GM21576 (cell line): Measurements from ENCODE around the gene CHURC1.

ENCODE experiments used
- ATAC-seq: cut with Tn5 transposase; IDR thresholded peaks from one replicate; pipeline ENCODE4 v1.9.1; 2021; ENCODE audit warnings: mild to moderate bottlenecking, moderate library complexity; ENCODE audit not compliant: unreplicated experiment

The CHURC1 gene

DNA sequence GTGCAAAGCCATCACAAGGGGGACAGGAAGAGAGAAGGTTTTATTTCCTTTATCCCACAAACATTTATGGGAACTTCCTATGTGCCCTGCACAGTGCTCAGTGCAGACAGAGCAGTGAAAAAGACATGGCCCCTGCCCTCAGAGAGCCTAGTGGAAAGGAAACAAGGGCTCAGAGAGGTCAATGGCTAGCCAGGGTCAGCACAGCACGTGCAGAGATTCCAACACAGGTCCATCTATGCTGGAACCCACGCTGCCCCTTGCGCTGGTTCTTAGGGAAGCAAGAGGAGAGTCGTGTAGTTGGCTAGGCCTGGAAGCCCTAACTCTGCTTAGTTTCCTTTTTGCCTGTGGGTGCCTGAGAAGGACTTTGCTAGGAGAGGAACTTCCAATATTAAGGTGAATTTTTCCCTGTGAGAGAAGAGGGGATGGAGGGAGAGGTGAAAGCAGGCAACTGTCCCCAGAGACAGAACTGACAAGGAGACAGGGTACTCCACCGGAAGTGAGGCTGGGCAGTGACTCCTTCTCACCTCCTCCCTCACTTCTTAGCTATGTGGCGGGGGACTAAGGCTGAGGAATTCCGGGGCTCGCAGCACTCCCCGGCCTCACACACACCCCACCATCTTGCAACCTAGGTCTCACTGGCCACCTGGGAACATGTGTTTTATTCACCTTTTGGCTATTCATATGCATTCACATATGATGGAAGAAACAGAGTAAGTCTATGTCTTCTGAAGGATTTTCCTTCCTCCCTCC is 40.4 kb downstream of the CHURC1 start:
- ATAC-seq, result no peak

DNA sequence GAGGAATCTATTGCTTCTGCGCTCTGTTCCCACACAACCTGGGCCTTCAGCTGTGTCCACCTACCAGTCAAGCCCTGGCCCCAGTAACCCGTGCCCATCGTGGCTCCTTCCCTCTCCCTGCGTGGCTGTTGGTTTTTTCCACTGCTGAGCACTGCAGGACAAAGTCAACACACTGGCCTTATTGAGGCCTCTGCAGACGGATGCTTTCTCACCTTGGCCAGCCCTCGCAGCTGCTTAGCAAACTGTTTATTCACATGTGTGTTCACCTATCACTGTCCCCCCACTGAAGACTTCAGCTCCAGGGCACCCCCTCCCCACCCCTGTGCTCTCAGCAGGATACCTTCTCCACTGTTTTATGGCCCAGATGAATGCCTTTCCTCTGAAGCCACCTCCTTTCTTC is 41.0 kb downstream of the CHURC1 start:
- ATAC-seq, result no peak

DNA sequence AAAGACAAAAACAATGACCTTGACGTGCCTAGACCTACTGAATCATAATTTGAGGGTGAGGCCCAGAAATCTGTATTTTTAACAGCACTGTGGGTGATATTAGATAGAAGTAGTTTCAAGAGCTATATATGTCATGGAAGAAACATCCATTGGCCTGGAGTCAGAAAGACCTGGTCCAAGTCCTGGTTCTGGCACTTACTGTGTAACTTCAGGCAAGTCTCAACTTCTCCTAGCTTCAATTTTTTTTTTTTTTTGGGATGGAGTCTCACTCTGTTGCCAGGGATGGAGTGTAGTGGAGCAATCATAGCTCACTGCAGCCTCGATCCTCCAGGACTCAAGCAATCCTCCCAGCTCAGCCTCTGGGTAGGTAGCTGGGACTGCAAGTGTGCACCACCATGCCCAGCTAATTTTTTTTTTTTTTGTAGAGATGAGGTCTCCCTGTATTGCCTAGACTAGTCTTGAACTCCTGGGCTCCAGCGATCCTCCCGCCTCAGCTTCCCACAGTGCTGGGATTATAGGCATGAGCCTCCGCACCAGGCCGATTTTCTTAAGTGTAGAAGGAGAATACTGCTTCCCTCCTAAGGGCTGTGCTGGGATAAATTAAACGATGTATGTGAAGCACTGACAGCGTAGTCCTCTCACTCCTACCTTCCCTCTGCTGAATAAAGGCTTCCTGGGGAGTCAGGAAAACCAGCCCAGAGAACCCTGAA is 42.6 kb downstream of the CHURC1 start:
- no peak for ATAC-seq

DNA sequence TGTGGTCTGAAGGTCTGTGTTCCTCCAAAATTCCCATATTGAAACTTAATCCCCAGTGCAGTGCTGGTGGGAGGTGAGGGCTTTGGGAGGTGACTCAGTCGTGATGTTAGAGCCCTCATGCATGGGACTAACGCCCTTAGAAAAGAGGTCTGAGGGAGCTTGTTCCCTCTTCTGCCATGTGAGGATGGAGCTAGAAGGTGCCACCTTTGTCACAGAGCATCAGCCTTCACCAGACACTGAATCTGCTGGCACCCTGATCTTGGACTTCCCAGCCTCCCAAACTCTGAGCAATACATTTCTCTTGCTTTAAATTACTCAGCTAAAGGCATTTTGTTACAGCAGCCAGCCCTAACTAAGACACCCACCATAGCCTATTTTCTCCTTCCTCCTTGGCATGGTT is 43.9 kb downstream of the CHURC1 start:
- ATAC-seq, result no peak

GRCh38 chr14:64958743-64959142 is 44.5 kb downstream of the CHURC1 start:
- ATAC-seq, result no peak

DNA sequence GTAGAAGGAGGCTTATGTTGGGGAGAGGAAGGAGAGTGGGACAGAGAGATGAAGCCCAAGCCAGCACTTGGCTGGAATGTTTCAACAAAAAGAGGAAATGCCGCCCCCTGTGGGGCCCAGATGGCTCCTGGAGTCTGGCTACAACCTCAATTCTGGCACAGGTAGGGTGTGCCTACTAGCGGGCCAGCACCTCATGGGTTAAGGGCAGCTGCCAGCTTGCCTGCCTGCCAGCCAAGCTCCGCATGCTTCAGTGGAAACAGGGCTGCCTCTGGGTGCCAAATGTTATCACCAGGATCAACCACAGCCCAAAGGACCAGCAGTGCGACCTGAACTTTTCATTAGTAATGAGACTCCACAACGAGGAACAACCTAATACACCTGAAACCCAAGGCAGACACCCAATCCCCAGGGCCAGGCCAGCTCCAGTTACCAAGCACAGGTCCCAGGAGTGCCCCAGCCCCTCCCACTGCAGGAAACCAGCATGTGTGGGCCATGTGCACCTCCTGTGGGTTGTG is 46.6 kb downstream of the CHURC1 start:
- no peak for ATAC-seq

DNA sequence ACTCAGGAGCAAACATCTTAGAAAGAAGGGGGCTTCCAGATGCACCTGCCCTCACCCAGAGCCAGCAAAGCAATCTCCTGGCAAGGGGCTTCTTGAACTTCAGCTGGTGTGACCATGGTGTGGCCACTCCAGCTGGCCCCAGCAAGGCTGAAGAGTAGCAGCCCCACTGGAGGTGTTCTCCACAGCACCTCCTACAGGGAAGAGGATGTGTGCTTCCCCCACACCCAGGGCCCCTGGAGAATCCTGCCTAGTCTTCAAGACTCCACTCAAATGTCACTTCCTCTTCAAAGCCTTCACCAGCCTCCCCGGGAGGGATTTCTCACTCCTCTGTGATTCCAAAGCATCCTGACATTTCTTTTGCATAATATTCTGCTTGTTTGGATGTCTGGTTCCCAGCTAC is 49.4 kb downstream of the CHURC1 start:
- no peak for ATAC-seq

DNA sequence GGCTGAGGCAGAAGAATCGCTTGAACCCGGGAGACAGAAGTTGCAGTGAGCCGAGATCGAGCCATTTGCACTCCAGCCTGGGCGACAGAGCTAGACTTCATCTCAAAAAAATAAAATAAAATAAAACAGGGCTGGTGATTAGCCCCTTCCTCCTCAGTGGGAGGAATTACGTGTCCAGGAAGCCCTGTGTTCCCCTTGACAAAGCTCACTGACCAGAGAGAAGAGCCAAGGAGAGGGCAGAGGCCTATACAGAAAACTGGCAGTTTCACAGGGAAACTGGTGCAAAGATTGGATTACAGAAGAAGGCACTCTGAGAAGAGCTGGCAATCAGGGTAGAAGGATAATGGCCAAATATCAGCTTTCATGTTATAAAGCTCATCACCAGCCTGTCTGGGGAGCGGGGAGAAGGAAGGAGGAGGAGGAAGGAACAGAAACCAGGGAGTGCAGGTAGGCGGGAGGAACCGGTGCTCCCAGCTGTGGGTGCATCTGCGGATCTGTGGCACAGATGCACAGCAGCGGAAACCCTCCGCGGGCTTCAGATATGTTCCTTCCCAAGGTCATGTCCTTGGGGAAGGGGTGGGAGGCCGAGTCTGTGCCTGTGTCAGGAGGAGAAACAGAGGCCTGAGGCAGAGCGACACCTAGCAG is 51.2 kb downstream of the CHURC1 start:
- no peak for ATAC-seq

- ATAC-seq, result no peak
Measured at GRCh38 chr14:64966976-64967375, 52.7 kb downstream of the CHURC1 start.

DNA sequence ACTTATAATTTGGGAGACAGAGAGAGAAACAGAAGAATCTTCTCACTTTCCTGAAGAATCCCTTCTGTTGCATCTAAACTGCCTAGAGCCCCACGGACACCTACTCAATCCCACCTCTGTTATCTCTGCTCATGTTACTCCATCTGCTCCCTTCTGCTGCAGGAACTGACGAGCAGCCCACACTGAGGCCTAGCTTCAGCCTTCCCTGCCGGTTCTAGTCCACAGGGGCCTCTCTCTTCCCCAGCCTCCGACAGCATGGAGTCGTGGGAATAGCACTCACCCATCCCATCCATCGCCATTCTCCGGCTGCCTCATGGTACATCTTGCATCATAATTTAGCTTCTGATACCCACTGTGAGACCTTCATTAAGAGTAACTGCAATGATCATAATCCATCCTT is 53.9 kb downstream of the CHURC1 start:
- ATAC-seq, result no peak

- ATAC-seq, result no peak
Measured at GRCh38 chr14:64968651-64969050, 54.4 kb downstream of the CHURC1 start.

DNA sequence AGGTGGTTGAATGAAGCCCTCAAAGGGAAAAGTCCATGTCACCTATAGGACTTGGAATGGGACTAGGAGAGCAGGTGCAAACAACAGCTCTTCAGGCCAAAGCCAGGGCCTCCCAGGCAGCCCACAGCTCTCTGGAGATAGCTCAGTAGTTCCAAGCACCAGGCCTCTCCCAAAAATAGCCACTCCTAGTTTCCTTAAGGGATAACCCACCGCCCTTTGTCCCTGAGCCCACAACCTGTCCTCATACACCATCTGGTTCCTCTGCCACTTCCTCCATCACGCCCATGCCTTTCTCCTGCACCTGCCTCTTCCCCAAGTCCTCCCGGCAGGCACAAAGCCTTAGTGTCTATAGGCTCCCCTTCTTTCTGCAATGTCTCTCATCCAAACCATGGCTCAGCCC is 55.8 kb downstream of the CHURC1 start:
- no peak for ATAC-seq

DNA sequence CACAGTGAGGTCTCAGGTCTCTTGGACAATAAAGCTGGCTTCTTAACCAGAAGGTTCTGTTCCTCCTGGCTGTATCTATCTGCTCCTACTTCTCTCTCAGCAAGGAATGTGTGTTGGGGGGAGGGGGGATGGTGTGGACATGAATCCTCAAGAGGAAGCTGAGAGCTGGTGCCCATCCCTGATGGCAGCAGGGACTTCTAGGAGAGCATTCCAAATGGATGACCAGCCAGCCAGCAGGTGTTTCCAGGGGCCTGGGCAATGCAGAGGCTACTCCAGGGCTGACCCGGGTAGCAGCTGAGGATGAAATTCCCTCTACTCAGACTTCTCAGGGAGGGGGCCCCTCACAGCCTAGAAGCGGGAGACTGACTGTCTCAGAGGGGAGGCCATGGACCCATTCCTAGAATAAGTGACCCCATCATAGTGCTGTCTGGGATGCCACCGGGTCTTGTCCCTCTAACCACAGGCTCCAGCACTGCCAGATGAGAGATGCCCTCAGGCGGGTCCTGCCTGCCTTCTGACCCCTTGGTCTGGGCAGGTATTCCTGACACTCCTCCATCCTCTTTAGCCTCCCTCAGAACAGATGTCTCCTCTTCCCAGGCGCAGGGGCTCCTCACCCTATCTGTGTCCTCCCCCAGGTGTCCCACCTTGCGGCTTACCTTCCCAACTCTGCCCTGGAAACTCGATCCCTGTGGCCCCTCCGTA is 56.7 kb downstream of the CHURC1 start:
- ATAC-seq, result no peak

- no peak for ATAC-seq
Measured at GRCh38 chr14:64971491-64971942, 57.3 kb downstream of the CHURC1 start.

DNA sequence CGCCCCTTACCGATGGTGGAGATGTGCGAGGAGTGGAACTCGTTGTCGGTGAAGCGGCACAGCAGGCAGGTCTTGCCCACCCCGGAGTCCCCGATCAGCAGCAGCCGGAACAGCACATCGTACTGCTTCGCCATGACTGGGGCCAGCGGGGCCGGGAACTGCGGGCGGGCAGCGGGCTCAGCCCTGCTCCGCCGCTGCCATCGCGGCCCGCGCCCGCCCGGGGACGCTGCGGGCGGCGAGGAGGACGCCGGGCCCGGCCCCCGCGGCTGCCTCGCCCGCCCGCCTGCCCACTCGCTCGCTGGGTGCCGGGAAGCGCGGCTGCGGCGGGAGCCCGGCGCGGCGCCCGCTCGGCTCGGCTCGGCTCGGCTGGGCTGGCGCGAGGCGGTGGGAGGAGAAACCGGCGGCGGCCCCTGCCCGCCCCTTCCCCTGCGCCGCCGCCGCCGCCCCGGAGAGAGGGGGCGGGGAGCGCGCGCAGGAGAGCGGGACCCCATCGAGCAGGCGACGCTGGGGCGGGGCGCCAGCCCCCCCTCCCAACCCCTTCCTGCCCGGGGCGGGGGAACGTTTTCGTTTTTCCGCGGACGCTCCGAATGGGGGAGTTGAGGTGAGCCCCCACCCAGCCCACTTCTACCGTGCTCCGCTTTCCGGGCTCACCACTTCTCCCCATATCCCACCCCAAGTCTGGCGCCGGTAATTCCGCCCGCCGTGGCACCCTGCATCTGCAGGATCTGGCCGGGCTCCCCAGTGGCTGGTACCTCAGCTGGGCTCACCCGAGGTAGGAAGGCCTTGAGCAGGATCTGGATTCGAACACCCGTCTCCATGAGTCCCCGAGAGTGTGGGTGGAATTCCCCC is 57.9 kb downstream of the CHURC1 start, which contains the start of gene RAB15:
RAB15 (minus strand) TSS at position 394 of the 849 bp plus-strand sequence; CDS start at position 134, 260 bp downstream.
- no peak for ATAC-seq

DNA sequence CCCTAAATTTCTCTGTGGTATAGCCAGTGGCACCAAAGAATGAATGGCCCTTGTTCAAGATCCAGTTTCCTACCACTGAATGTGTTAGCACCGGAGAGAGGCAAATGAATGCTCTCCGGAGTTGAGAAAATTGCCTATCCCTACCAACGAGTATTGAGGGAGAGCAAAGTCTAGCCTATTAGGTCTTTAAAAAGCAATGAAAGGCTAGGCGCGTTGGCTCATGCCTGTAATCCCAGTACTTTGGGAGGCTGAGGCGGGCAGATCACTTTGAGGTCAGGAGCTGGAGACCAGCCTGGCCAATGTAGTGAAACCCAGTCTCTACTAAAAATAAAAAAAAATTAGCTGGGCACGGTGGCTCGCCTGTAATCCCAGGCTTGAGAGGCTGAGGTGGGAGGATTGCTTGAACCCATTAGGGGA is 58.8 kb downstream of the CHURC1 start:
- no peak for ATAC-seq

GRCh38 chr14:64973826-64974225 is 59.6 kb downstream of the CHURC1 start:
- no peak for ATAC-seq

DNA sequence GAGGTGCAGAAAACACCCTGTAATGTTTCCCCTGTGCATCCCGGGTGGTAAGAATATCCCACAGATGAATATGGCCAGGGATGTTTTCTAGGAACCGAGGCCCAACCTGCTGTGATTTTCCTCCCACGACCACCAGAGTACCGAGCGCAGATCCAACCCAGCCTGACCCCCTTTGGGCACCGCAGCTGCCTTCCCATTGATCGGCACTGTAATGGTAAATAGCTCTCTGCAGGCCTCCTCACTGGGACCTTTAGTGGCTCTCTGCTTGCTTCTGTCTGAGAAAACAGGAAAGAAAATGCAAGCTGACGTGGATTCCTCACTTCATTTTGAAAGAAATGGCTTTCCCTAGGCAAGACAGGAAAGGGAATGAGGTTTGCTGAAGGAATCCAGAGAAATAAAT is 60.3 kb downstream of the CHURC1 start:
- no peak for ATAC-seq

- ATAC-seq, result no peak
Measured at GRCh38 chr14:64979336-64980074, 65.2 kb downstream of the CHURC1 start.
